Testis (tissue), 3 donors: Measurements from ENCODE around the gene CDH12. TPM values are rescaled to one million over a fixed set of nuclear protein-coding genes. Genes with fewer than 3 reads are reported as not detected.

Experiments used
- DNase-seq: peaks from one replicate; pipeline ENCODE4 v3.0.0-alpha.2; 2019
- H3K27ac ChIP-seq, 2 donors: fragments of 200-600 bp; sonication (generic); one replicate each; pipeline ENCODE4 v1.5.1; 2019
- H3K27me3 ChIP-seq: fragments of 200-600 bp; sonication (generic); one replicate; pipeline ENCODE4 v1.5.1; 2019
- H3K36me3 ChIP-seq: fragments of 200-600 bp; sonication (generic); one replicate; pipeline ENCODE4 v1.5.1; 2017; ENCODE audit warnings: low read depth; ENCODE audit errors: missing control alignments
- H3K4me1 ChIP-seq: fragments of 200-600 bp; sonication (generic); one replicate; pipeline ENCODE4 v1.5.1; 2019
- H3K4me3 ChIP-seq, 2 donors: fragments of 200-600 bp; sonication (generic); one replicate each; pipeline ENCODE4 v1.5.1; 2017 to 2019
- H3K9me3 ChIP-seq: fragments of 200-600 bp; sonication (generic); one replicate; pipeline ENCODE4 v1.5.1; 2017
- POLR2A ChIP-seq: fragments of 450-650 bp; IDR thresholded peaks from one replicate; pipeline ENCODE4 v1.6.1; 2017; ENCODE audit warnings: antibody characterized with exemption, mild to moderate bottlenecking, moderate library complexity
- WGBS, 2 donors: methylation state at CpG; one replicate each; pipeline ENCODE4 v1.1.5; 2018; 5-methylcytosine and 5-hydroxymethylcytosine counted together
- intact Hi-C: fragments of 100-400 bp; cut with DNase I; formaldehyde crosslinking; loops from one replicate; pipeline ENCODE4 v1.15.1; 2023; ENCODE audit warnings: low total_unique reads
- polyA plus RNA-seq: library from polyadenylated mRNA; stranded (reverse); fragments of 350-450 nt; fragmentation: Illumina TruSeq; extraction: RNeasy Lipid Tissue Mini Kit (QIAGEN cat#74804); gene quantifications from one replicate; pipeline ENCODE4 v1.2.3, GENCODE V29; 2014; ENCODE audit warnings: low read depth, low replicate concordance; ENCODE audit not compliant: insufficient read depth
- total RNA-seq, 2 donors: library from RNA; depleted of rRNA; stranded (reverse); fragments of >200 nt; gene quantifications; one replicate each; pipeline ENCODE4 v1.2.3, GENCODE V29; 2016
- TF ChIP-seq, protein P1 (sequence below), 3 experiments: fragments of 450-650 bp in 2 of 3; fragments of 200-600 bp in 1 of 3; sonication (generic) in 1 of 3; IDR thresholded peaks; one replicate each; pipeline ENCODE4 v1.5.1; 2016 to 2019; ENCODE audit warnings: antibody characterized with exemption in 3 of 3, mild to moderate bottlenecking in 2 of 3, moderate library complexity in 1 of 3

CDH12 gene
- total and polyA plus RNA-seq, 3 donors from 2014 or later = 0.87 to 2.3 (median 2.3) TPM

DNA sequence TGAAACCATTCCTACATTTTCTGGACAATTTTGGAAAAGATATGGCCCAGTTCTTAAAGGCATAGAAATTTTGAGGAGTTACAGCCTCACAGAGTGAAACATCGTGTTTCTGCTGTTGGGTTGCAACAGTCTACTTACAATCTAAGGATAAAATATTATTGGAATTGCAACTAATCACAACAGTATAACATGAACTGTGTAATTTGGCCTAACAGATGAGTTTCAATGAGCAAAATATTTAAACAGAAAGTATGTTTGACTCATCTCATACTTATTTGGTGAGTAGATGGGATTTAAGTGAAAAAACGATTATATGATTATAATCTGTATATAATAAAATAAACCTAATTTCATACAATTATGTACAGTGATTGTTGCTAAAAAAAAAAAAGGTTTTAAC, 1061.8 kb downstream of the CDH12 start:
- no peak for DNase-seq
- no peaks in the 10 kb centered on the region for H3K36me3 ChIP-seq
- no peak overlapping the region for H3K27ac ChIP-seq
- no peaks in the 10 kb centered on the region for H3K27me3 ChIP-seq
- intact Hi-C loops = no loop called here
- no peaks in the 10 kb centered on the region for H3K4me1 ChIP-seq
- 69 to 79% methylated on average over 2 of the region's 2 CpGs for WGBS, 2 donors
- no peaks in the 10 kb centered on the region for H3K9me3 ChIP-seq
- H3K4me3 ChIP-seq = no peak overlapping the region
- TF ChIP-seq, protein P1, sequence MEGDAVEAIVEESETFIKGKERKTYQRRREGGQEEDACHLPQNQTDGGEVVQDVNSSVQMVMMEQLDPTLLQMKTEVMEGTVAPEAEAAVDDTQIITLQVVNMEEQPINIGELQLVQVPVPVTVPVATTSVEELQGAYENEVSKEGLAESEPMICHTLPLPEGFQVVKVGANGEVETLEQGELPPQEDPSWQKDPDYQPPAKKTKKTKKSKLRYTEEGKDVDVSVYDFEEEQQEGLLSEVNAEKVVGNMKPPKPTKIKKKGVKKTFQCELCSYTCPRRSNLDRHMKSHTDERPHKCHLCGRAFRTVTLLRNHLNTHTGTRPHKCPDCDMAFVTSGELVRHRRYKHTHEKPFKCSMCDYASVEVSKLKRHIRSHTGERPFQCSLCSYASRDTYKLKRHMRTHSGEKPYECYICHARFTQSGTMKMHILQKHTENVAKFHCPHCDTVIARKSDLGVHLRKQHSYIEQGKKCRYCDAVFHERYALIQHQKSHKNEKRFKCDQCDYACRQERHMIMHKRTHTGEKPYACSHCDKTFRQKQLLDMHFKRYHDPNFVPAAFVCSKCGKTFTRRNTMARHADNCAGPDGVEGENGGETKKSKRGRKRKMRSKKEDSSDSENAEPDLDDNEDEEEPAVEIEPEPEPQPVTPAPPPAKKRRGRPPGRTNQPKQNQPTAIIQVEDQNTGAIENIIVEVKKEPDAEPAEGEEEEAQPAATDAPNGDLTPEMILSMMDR (IDR thresholded peaks at IDR 0.05) = no peak
- TF ChIP-seq POLR2A = no peak

DNA sequence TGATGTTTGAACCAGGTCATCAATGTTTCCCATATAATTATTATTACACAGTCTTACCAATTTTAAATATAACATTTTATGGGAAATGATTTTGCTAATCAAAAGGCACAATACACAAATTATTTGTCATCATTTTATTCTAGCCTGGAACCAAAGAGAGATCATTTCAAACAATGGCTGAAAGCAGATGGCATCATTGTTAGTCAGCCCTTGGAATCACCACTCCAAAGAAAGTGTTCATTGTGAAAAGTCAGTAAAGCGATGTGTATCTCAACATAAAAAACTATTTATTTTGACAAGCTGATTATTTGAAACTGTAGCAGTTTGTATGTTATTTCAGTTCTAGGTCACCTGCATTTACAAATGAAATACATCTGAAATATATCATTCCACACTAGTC, 1068.7 kb downstream of the CDH12 start:
- 93 to 95% methylated on average over 1 of the region's 1 CpG for WGBS, 2 donors
- Histone ChIP-seq H3K4me3 (no peak overlapping the region), H3K27ac (no peak overlapping the region), H3K27me3 (no peaks in the 10 kb centered on the region), H3K4me1 (no peaks in the 10 kb centered on the region), H3K36me3 (no peaks in the 10 kb centered on the region), H3K9me3 (no peaks in the 10 kb centered on the region)
- no peak for DNase-seq
- TF ChIP-seq, protein P1 (IDR thresholded peaks at IDR 0.05) = no peak
- no peak for TF ChIP-seq POLR2A
- intact Hi-C loops = no loop called here

DNA sequence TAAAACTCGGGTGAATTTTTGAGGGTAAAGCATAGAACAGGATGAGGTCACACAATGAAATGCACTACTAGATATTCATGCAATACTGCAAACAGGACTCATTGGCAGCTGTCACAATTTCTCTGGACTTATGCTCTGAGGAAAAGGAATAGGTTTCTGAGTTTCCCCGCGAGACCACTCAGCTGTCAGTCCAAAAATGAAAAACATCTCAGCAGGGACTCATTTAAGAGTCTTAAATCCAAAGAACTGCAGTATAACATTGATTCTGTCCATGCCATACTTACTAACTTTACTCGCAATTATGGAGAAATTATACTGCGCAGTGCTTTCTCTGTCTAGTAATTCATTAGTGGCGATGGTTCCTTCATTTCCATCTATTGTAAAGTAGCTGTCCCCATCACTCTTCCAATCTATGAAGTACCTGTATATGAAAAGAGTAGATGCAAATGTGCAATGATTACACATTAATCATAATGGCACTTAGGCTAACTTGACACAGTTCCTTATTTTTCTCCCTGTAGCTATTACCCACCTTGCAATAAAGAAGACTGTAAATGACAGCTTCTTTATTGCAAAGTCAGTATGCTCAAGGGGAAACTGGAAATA, 1070.0 kb downstream of the CDH12 start:
- no peaks in the 10 kb centered on the region for H3K9me3 ChIP-seq
- H3K4me3 ChIP-seq = no peak overlapping the region
- no peak for DNase-seq
- intact Hi-C loops = no loop called here
- no peak for TF ChIP-seq POLR2A
- TF ChIP-seq, protein P1 (IDR thresholded peaks at IDR 0.05) = no peak
- 92% methylated on average over 6 of the region's 6 CpGs for WGBS, 2 donors
- H3K36me3 ChIP-seq = no peaks in the 10 kb centered on the region
- H3K27ac ChIP-seq = no peak overlapping the region
- H3K27me3 ChIP-seq = no peaks in the 10 kb centered on the region
- H3K4me1 ChIP-seq = no peaks in the 10 kb centered on the region

DNA sequence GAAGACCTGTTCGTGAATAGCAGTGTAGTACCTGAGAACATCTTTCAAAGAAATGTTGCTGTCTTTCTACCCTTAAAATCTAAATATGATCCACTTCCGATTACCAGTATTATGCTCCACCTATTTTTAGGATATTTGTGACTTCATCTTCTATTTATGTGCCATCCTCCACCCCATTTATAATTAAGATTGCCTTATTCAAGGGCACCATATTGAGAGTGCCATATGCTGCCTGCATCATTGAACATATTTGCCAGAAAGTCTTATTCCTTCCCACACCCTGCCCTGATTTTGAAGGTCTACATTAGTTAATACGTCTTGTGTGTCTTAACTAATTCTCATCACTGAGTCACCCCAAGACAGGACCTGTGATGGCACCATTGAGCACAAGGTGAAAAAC, 1076.7 kb downstream of the CDH12 start:
- no peaks in the 10 kb centered on the region for H3K4me1 ChIP-seq
- no peak for DNase-seq
- TF ChIP-seq, protein P1 (IDR thresholded peaks at IDR 0.05) = no peak
- intact Hi-C loops = no loop called here
- WGBS, 2 donors = 88 to 96% methylated on average over 3 of the region's 3 CpGs
- no peak overlapping the region for H3K27ac ChIP-seq
- H3K9me3 ChIP-seq = no peaks in the 10 kb centered on the region
- no peak overlapping the region for H3K4me3 ChIP-seq
- H3K27me3 ChIP-seq = no peaks in the 10 kb centered on the region
- no peaks in the 10 kb centered on the region for H3K36me3 ChIP-seq

DNA sequence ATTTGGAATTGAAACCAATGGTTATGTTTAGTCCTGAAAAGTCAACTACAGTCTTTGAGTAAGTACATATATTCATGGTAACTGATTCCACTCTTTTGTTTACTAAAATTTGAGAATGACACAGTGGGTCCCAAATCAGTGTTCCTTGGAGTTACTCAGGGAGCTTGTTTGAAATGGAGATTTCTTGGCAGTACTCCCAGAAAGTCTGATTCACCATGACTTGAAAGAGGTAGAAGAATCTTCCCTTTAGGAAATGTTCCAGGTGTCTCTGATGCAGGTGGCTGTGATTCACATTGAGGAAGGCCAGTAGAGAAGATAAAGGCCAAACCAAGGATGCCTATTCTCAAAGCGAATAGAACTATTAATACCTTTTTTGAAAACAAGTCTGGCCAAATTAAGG, 1078.3 kb downstream of the CDH12 start:
- no peak for DNase-seq
- TF ChIP-seq POLR2A = no peak
- TF ChIP-seq, protein P1 (IDR thresholded peaks at IDR 0.05) = no peak
- no peak overlapping the region for H3K4me3 ChIP-seq
- no peaks in the 10 kb centered on the region for H3K4me1 ChIP-seq
- no peaks in the 10 kb centered on the region for H3K27me3 ChIP-seq
- no peaks in the 10 kb centered on the region for H3K9me3 ChIP-seq
- WGBS, 2 donors = 78 to 81% methylated on average over 1 of the region's 1 CpG
- intact Hi-C loops = no loop called here
- H3K36me3 ChIP-seq = no peaks in the 10 kb centered on the region
- no peak overlapping the region for H3K27ac ChIP-seq
